Measurements from ENCODE around the gene ACP3. TPM values are rescaled to one million over a fixed set of nuclear protein-coding genes. Genes with fewer than 3 reads are reported as not detected.
"Not testable (repeated sequence)": the region's sequence is repeated elsewhere in the genome, so short reads cannot be mapped to it uniquely, and the experiment has no call there.

The ACP3 gene
- total RNA-seq, 1 experiment from 2014 or later: 5.8 TPM

DNA sequence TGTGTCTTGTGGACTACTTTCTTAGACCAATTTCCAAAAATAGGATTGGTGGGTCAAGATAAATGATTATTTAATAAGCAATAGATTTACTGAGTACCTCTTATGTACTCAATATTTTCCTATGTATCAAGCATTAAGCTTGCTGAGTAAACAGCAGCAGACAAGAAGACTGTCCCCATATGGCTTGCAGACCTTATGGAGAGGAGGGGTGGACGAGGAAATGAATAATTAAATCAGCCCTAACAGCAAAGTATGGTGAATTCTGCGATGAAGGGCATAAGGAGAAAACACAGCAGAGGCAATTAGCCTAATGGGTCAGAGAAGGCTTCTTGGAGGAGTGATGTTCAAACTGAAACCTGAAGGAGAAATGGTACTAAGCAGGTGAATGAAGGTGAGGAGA, 45.1 kb downstream of the ACP3 start:
- TF ChIP-seq, protein P1, sequence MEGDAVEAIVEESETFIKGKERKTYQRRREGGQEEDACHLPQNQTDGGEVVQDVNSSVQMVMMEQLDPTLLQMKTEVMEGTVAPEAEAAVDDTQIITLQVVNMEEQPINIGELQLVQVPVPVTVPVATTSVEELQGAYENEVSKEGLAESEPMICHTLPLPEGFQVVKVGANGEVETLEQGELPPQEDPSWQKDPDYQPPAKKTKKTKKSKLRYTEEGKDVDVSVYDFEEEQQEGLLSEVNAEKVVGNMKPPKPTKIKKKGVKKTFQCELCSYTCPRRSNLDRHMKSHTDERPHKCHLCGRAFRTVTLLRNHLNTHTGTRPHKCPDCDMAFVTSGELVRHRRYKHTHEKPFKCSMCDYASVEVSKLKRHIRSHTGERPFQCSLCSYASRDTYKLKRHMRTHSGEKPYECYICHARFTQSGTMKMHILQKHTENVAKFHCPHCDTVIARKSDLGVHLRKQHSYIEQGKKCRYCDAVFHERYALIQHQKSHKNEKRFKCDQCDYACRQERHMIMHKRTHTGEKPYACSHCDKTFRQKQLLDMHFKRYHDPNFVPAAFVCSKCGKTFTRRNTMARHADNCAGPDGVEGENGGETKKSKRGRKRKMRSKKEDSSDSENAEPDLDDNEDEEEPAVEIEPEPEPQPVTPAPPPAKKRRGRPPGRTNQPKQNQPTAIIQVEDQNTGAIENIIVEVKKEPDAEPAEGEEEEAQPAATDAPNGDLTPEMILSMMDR (IDR thresholded peaks at IDR 0.05; ENCODE audit: unreplicated experiment): no peak
- DNase-seq: no peak
- Mint-ChIP-seq H3K4me3 (ENCODE audit: low read depth, unreplicated experiment) (no peak overlapping the region), H3K27me3 (ENCODE audit: unreplicated experiment) (no peaks in the 10 kb centered on the region), H3K27ac (ENCODE audit: unreplicated experiment) (no peak overlapping the region), H3K9me3 (ENCODE audit: low read depth, unreplicated experiment) (no peaks in the 10 kb centered on the region), H3K36me3 (ENCODE audit: insufficient read depth, unreplicated experiment) (no peaks in the 10 kb centered on the region), H3K4me1 (ENCODE audit: low read depth, unreplicated experiment) (peaks cover 10% of the 10 kb centered on the region)
- CTCF ChIA-PET: no interaction called here
- intact Hi-C loops (cut with micrococcal nuclease; ENCODE audit: unreplicated experiment): no loop called here
- BruUV-seq (replicated peaks): no TSS peak

DNA sequence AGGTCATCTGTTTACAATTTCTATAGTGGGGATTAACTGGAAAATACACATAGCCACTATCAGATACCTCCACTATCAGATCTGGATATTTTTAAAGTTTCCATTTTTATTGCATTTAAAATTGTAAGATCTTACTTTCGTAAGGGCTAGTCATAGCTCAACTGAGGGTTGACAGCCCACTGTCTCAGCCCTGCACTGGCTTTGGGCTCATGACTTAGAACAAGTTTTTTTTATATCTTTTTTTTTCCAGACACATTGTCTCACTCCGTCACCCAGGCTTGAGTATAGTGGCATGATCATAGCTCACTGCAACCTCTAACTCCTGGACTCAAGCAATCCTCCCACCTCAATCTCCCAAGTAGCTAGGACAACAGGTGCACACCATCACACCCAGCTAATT, 51.3 kb downstream of the ACP3 start:
- no peaks in the 10 kb centered on the region for H3K4me1 Mint-ChIP-seq (ENCODE audit: low read depth, unreplicated experiment)
- TF ChIP-seq, protein P1 (IDR thresholded peaks at IDR 0.05; ENCODE audit: unreplicated experiment): no peak
- H3K27ac Mint-ChIP-seq (ENCODE audit: unreplicated experiment): no peak overlapping the region
- no peaks in the 10 kb centered on the region for H3K27me3 Mint-ChIP-seq (ENCODE audit: unreplicated experiment)
- no peaks in the 10 kb centered on the region for H3K36me3 Mint-ChIP-seq (ENCODE audit: insufficient read depth, unreplicated experiment)
- H3K9me3 Mint-ChIP-seq (ENCODE audit: low read depth, unreplicated experiment): no peaks in the 10 kb centered on the region
- no peak overlapping the region for H3K4me3 Mint-ChIP-seq (ENCODE audit: low read depth, unreplicated experiment)
- intact Hi-C loops (cut with micrococcal nuclease; ENCODE audit: unreplicated experiment): no loop called here
- DNase-seq: no peak
- no TSS peak for BruUV-seq (replicated peaks)
- CTCF ChIA-PET: no interaction called here

DNA sequence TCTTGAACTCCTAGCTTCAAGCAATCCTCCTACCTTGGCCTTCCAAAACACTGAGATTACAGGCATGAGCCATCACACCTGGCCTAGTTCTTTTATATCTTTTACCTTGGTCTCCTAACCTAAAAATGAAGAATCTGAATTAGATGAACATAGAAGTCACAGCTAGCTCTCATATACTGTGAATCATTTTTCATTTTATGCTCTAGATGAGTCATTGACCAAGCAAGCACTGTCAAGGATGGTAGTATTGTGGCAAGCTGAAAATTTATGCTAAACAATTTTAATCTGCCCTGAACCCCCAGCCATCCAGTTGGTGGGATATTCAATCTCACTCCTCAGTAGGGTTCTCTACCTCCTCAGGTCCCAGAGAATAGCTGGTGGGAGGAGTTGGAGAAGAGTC, 51.8 kb downstream of the ACP3 start:
- Mint-ChIP-seq H3K27ac (ENCODE audit: unreplicated experiment) (no peak overlapping the region), H3K4me1 (ENCODE audit: low read depth, unreplicated experiment) (no peaks in the 10 kb centered on the region), H3K4me3 (ENCODE audit: low read depth, unreplicated experiment) (no peak overlapping the region), H3K36me3 (ENCODE audit: insufficient read depth, unreplicated experiment) (no peaks in the 10 kb centered on the region), H3K27me3 (ENCODE audit: unreplicated experiment) (no peaks in the 10 kb centered on the region), H3K9me3 (ENCODE audit: low read depth, unreplicated experiment) (no peaks in the 10 kb centered on the region)
- DNase-seq: no peak
- intact Hi-C loops (cut with micrococcal nuclease; ENCODE audit: unreplicated experiment): no loop called here
- BruUV-seq (replicated peaks): no TSS peak
- TF ChIP-seq, protein P1 (IDR thresholded peaks at IDR 0.05; ENCODE audit: unreplicated experiment): no peak
- CTCF ChIA-PET: no interaction called here

DNA sequence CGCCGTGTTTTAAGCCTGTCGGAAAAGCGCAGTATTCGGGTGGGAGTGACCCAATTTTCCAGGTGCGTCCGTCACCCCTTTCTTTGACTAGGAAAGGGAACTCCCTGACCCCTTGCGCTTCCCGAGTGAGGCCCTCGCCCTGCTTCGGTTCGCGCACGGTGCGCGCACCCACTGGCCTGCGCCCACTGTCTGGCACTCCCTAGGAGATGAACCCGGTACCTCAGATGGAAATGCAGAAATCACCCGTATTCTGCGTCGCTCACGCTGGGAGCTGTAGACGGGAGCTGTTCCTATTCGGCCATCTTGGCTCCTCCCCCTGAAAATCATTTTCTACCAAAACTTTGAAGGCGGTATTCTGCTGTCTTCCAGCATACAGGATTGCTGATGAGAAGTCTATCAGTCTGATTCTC, 59.7 kb downstream of the ACP3 start:
- peak overlapping the region; percentile 74 for H3K27ac Mint-ChIP-seq (ENCODE audit: unreplicated experiment)
- H3K27me3 Mint-ChIP-seq (ENCODE audit: unreplicated experiment); BruUV-seq (replicated peaks); H3K36me3 Mint-ChIP-seq (ENCODE audit: insufficient read depth, unreplicated experiment); CTCF ChIA-PET; H3K4me1 Mint-ChIP-seq (ENCODE audit: low read depth, unreplicated experiment); intact Hi-C loops (cut with micrococcal nuclease; ENCODE audit: unreplicated experiment); H3K9me3 Mint-ChIP-seq (ENCODE audit: low read depth, unreplicated experiment): not testable (repeated sequence)
- H3K4me3 Mint-ChIP-seq (ENCODE audit: low read depth, unreplicated experiment): peak overlapping the region; percentile 93
- peak; percentile 40 for DNase-seq

DNA sequence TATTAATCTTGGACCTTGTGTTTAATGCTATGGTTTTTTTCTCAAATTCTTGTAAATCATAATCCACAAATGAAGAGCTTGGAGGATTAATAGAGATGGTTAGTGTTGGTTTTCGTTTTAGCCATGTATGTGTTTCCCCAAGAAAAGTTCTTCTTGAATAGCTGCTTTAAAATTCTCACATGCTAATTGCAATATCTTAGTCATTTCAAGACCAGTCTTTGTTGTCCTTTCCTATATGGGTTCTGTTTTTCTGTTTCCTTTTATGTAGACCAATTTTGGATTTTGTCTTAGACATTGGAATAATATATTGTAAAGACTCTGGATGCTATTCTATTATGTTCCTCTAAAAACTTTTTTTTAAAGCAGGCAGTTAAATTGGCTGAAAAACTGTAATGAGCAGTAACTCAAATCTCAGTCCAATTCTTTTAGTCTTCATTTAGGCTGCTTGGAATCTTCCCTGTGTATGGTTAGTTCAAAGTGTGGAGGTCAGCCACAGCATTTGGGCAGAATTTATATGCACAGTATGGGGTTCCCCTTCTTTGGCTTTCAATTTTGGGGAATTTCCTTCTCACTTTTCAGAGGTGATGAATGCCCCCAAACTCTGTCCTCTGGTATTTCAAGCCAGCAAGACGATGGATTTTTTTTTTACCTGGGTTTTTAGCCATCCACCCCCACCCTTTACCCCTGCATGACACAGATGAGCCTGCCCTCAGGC, 61.0 kb downstream of the ACP3 start:
- H3K4me1 Mint-ChIP-seq (ENCODE audit: low read depth, unreplicated experiment): peaks cover 9% of the 10 kb centered on the region
- H3K4me3 Mint-ChIP-seq (ENCODE audit: low read depth, unreplicated experiment): no peak overlapping the region
- H3K36me3 Mint-ChIP-seq (ENCODE audit: insufficient read depth, unreplicated experiment): peaks cover 8% of the 10 kb centered on the region
- BruUV-seq (replicated peaks): no TSS peak
- TF ChIP-seq, protein P1 (IDR thresholded peaks at IDR 0.05; ENCODE audit: unreplicated experiment): no peak
- no peak for DNase-seq
- no peaks in the 10 kb centered on the region for H3K27me3 Mint-ChIP-seq (ENCODE audit: unreplicated experiment)
- no peaks in the 10 kb centered on the region for H3K9me3 Mint-ChIP-seq (ENCODE audit: low read depth, unreplicated experiment)
- no peak overlapping the region for H3K27ac Mint-ChIP-seq (ENCODE audit: unreplicated experiment)
- intact Hi-C loops (cut with micrococcal nuclease; ENCODE audit: unreplicated experiment): no loop called here
- CTCF ChIA-PET: no interaction called here

Measured in Calu3 (cell line).